Activated CD8-positive, alpha-beta memory T cell treated with anti-CD3 and anti-CD28 coated beads for 48 hours (primary cell): ENCODE results near the gene DOCK3.
"Not testable (repeated sequence)": the region's sequence is repeated elsewhere in the genome, so short reads cannot be mapped to it uniquely, and the experiment has no call there.

Source experiments
- DNase-seq, 3 experiments: peaks; one replicate each; pipeline ENCODE4 v3.0.0-alpha.2; 2020; ENCODE audit warnings: low read depth in 2 of 3, low spot score in 2 of 3

DOCK3 gene

GRCh38 chr3:50873376-50874157 is 198.8 kb downstream of the DOCK3 start:
- DNase-seq = no peak

DNA sequence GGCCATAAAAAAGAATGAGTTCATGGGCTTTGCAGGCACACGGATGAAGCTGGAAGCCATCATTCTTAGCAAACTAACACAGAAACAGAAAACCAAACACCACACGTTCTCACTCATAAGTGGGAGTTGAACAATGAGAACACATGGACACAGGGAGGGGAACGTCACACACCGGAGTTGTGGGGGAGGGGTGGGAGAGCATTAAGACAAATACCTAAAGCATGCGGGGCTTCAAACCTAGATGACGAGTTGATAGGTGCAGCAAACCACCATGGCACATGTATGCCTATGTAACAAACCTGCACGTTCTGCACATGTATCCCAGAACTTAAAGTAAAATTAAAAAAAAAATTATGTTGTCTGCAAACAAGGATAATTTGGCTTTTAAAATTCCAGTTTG is 200.1 kb downstream of the DOCK3 start:
- DNase-seq = not testable (repeated sequence)

GRCh38 chr3:50876947-50877346 is 202.2 kb downstream of the DOCK3 start:
- no peak for DNase-seq

DNA sequence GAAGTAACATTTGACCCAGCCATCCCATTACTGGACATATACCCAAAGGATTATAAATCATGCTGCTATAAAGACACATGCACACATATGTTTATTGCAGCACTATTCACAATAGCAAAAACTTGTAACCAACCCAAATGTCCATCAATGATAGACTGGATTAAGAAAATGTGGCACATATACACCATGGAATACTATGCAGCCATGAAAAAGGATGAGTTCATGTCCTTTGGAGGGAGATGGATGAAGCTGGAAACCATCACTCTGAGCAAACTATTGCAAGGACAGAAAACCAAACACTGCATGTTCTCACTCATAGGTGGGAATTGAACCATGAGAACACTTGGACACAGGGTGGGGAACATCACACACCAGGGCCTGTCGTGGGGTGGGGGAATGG is 208.0 kb downstream of the DOCK3 start:
- DNase-seq = not testable (repeated sequence)

DNA sequence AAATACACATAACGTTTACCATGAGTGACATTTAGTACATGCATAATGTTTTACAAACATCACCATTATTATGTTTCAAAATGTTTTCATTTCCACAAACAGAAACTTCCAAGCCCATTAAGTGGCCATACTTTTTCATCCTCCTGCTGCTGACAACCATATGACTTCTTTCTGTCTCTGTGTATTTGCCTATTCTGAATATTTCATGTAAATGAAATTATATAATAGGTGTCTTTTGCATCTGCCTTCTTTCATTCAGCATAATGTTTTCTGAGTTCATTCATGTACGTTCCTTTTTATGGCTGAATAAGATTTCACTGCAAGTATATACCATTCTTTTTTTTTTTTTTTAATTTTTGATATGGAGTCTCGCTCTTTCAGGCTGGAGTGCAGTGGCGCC is 209.0 kb downstream of the DOCK3 start:
- no peak for DNase-seq

GRCh38 chr3:50885070-50885850 is 210.5 kb downstream of the DOCK3 start:
- no peak for DNase-seq

DNA sequence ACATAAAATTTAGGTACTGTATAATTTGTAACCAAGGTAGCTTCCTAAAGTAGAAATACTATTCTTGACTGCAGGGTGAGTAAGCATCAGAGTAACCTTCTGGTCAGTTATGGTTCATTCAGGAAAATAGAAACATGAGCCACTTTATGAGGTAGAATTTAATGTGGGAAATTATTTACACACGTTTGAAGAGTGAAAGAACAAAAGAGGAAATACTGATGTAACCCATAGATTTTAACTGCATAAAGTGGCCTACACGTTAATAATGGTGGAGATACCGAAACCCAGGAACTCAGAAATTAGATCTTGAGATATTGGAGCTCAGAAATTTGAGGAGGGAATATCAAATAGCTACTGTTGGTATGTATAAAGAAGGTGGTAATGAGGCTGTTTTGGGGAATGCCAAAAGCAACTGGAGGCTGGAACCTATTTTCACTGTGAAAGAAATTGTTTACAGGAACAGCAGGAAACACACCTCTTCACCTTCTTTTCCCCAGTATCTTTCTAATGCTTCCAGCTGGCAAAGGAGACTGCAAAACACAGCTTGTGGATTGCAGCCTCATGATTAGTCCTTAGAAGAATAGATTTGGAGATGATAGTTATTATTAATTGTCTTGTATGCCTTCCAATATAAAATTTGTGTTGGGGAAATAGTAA is 216.1 kb downstream of the DOCK3 start:
- no peak for DNase-seq

- not testable (repeated sequence) for DNase-seq
Measured at GRCh38 chr3:50901097-50901496, 226.4 kb downstream of the DOCK3 start.

DNA sequence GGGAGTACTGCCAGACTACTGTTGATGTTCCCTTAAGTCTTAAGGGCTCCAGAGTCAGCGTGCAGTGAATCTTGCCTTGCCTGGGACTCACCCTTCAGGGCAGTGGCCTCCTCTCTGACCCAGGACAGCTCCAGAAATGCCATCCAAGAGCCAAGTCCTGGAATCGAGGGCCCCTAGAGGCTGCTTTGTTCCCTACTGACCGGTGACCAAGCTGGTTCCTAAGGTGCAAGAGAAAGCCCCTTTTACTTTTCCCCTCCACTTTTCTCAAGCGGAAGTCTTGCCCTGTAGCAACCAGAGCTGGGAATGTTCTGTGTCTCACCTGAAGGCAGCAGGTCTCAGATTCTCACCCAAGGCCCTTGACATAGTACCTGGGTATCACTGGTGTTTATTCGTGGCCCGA is 238.0 kb downstream of the DOCK3 start:
- DNase-seq = no peak

DNA sequence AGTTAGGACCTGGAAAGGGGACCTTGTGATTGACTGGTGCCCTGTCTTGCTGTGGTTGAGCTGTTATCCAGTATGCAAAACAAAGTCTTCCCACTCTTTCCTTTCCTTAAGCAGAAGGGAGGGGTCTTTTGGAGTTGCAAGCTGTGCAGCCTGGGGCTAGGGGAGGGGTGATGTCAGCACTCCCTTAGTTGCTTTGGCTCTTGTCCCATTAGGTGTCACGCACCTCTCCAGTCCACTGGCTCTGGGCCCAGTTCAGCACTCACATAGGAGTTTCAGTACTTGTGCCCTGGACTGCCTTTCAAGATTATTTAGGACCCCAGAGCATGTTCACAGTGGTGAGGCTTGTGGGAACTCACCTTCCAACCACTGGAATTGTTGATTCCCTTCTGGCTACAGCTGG is 238.5 kb downstream of the DOCK3 start:
- no peak for DNase-seq

DNA sequence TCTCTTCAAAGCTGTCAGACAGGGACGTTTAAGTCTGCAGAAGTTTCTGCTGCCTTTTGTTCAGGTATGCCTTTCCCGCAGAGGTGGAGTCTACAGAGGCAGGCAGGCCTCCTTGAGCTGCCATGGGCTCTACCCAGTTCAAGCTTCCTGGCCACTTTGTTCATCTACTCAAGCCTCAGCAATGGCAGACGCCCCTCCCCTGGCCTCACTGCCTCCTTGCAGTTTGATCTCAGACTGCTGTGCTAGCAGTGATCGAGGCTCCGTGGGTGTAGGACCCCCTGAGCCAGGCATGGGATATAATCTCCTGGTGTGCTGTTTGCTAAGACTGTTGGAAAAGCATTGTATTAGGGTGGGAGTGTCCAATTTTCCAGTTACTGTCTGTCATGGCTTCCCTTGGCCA is 247.3 kb downstream of the DOCK3 start:
- DNase-seq = not testable (repeated sequence)

- no peak for DNase-seq
Measured at GRCh38 chr3:50923955-50924354, 249.2 kb downstream of the DOCK3 start.

DNA sequence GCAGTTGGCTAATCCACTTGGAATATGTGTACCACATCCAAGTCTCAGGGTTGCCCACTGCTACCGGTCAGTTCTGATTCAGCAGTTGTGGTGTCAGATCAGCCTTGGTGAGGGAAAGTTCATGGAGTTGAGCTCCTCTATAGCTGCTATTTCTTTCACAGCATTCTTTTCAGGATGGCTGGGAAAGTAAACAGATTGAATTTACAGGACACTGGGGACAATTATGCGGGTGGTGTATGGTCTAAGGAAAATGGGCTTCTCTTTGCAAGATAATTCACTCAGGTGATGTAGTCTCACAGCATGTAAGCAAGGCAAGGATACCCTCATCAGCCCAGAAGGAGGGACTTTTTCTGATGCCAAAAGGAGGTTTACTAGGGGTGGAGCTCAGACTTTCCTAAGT is 249.9 kb downstream of the DOCK3 start:
- DNase-seq = no peak

GRCh38 chr3:50926868-50927267 is 252.1 kb downstream of the DOCK3 start:
- no peak for DNase-seq

DNA sequence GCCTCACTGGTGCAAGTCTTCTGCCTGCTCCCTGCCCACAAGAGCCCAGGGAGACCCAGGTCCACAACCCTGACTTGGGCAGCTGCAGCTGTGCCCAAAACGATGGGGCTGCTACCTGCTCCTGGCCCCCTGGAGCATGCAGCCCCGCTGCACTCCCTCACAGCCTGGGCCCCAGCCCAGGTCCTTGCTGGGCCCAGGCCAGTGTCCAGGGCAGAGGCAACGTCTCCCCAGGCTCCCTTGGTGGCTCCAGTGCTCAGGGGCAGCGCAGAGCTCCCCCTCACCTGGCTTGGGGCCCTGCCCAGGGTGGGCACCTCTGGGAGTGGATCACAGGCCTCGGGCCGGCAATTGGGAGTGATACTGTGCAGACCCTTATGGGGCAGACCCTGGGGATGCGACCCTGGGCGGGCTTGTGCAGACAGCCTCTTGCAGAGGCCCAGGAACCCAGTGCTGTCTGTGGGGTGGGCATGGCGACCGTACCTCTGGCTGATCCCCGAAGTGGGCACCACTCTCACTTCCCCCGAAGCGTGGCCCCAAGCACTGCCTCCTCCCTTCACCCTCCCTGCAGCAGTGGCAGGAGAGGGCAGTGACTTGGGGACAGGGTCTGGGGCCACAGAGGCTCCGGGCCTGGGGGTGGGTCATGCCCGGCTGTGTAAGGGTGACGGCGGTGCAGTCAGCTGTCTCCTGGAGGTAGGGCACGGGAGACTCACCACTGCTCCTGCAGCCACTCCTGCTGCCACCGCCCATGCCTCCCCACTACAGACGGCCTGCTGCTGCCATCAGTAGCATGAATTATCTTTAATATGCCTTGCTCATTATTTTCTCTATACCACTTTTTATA is 255.9 kb downstream of the DOCK3 start:
- no peak for DNase-seq

GRCh38 chr3:50932918-50933317 is 258.2 kb downstream of the DOCK3 start:
- DNase-seq = not testable (repeated sequence)

GRCh38 chr3:50936389-50936788 is 261.7 kb downstream of the DOCK3 start:
- DNase-seq = no peak

DNA sequence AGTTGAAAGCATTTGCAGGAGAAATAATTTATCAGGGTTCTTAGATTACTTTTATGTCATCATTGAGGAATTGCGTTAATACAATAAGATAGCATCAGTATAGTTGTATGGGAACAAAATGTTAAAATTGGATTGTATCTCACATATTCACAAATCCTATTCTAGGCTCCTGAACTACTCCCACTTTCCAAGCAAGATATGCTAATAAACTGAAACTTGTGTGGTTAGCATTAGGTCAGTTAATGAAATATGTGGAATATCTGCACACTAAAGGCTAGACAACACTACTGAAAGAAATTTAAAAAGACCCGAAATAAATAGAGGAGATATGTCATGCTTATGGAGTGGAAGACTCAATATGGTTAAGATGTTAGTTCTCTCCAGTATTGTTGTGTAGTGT is 272.7 kb downstream of the DOCK3 start:
- no peak for DNase-seq

- DNase-seq = no peak
Measured at GRCh38 chr3:50950591-50950990, 275.9 kb downstream of the DOCK3 start.

- no peak for DNase-seq
Measured at GRCh38 chr3:50953825-50954414, 279.2 kb downstream of the DOCK3 start.

DNA sequence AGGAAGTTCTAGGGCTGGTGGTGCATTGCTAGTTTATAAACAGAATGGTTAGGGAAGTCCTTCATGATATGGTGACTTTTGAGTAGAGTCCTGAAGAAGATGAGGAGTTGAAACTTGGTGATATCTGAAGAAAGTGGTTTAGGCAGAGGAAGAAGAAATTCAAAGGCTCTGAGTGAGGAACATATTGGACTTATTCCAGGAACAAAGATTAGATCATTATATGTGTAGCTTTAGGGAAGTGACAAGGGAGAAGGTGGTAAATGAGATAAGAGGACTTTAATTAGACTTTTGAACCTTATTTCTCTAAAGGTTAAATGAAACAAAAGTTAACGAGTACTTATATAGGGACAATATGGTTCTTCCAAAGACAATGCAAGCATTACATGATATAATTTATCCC is 286.7 kb downstream of the DOCK3 start:
- no peak for DNase-seq
